Hepatocyte (in vitro differentiated cells): ENCODE data around the gene SAMD4A. TPM values are rescaled to one million over a fixed set of nuclear protein-coding genes. Genes with fewer than 3 reads are reported as not detected.

Source experiments
- DNase-seq: peaks from one replicate; pipeline ENCODE4 v3.0.0-alpha.2; 2016; ENCODE audit warnings: low spot score
- H2AFZ ChIP-seq: fragments of 200-600 bp; sonication (generic); 2 replicates; pipeline ENCODE4 v1.6.0; 2016; ENCODE audit warnings: antibody characterized with exemption, mild to moderate bottlenecking
- H3K27ac ChIP-seq: fragments of 200-600 bp; sonication (generic); 2 replicates; pipeline ENCODE4 v1.5.1; 2016; ENCODE audit warnings: mild to moderate bottlenecking
- H3K27me3 ChIP-seq: fragments of 200-600 bp; sonication (generic); 2 replicates; pipeline ENCODE4 v1.6.1; 2016
- H3K36me3 ChIP-seq: fragments of 200-600 bp; sonication (generic); replicated peaks from 2 replicates; pipeline ENCODE4 v1.5.1; 2016; ENCODE audit warnings: low read depth; ENCODE audit not compliant: insufficient read depth
- H3K4me1 ChIP-seq: fragments of 200-600 bp; sonication (generic); 2 replicates; pipeline ENCODE4 v1.5.1; 2016; ENCODE audit warnings: mild to moderate bottlenecking, moderate library complexity; ENCODE audit not compliant: insufficient read depth
- H3K4me2 ChIP-seq: fragments of 200-600 bp; sonication (generic); 2 replicates; pipeline ENCODE4 v1.6.0; 2016
- H3K4me3 ChIP-seq: fragments of 200-600 bp; sonication (generic); 2 replicates; pipeline ENCODE4 v1.5.1; 2016; ENCODE audit warnings: mild to moderate bottlenecking
- H3K79me2 ChIP-seq: fragments of 200-600 bp; sonication (generic); 2 replicates; pipeline ENCODE4 v1.6.0; 2017; ENCODE audit warnings: mild to moderate bottlenecking
- H3K9me2 ChIP-seq: fragments of 200-600 bp; sonication (generic); replicated peaks from 2 replicates; pipeline ENCODE4 v1.6.0; 2017; ENCODE audit warnings: mild to moderate bottlenecking; ENCODE audit not compliant: insufficient read depth
- H3K9me3 ChIP-seq: fragments of 200-600 bp; sonication (generic); 2 replicates; pipeline ENCODE4 v1.5.1; 2016; ENCODE audit warnings: low read depth, mild to moderate bottlenecking
- H4K20me1 ChIP-seq: fragments of 200-600 bp; sonication (generic); 2 replicates; pipeline ENCODE4 v1.6.0; 2016; ENCODE audit warnings: mild to moderate bottlenecking; ENCODE audit not compliant: insufficient read depth, poor library complexity, severe bottlenecking
- CTCF ChIP-seq: fragments of 200-600 bp; sonication (generic); IDR thresholded peaks from 2 replicates; pipeline ENCODE4 v1.5.1; 2016; ENCODE audit warnings: antibody characterized with exemption, mild to moderate bottlenecking; ENCODE audit not compliant: poor library complexity
- EZH2 ChIP-seq: fragments of 200-600 bp; sonication (generic); IDR thresholded peaks from 2 replicates; pipeline ENCODE4 v1.6.1; 2016; ENCODE audit warnings: antibody characterized with exemption, mild to moderate bottlenecking, borderline replicate concordance
- EZH2phosphoT487 ChIP-seq: fragments of 200-600 bp; sonication (generic); IDR thresholded peaks from one replicate; pipeline ENCODE4 v1.6.1; 2018; ENCODE audit warnings: antibody characterized with exemption, mild to moderate bottlenecking, low read depth, moderate library complexity; ENCODE audit not compliant: unreplicated experiment, severe bottlenecking
- WGBS: methylation state at CpG from one replicate; pipeline ENCODE4 v1.1.6; 2016; ENCODE audit warnings: low lambda C conversion rate; ENCODE audit errors: missing lambda C conversion rate; 5-methylcytosine and 5-hydroxymethylcytosine counted together
- polyA plus RNA-seq: library from polyadenylated mRNA; unstranded; fragments of >200 nt; fragmentation: Nextera tagmentation; extraction: Ambion mirVana; gene quantifications from 2 replicates; pipeline ENCODE4 v1.2.1, GENCODE V29; 2016
- total RNA-seq: library from RNA; depleted of rRNA; stranded (reverse); fragments of >200 nt; gene quantifications from 2 replicates; pipeline ENCODE4 v1.2.3, GENCODE V29; 2014

Gene SAMD4A
- total and polyA plus RNA-seq, 2 experiments from 2014 or later: 10.5 to 15.7 TPM

DNA sequence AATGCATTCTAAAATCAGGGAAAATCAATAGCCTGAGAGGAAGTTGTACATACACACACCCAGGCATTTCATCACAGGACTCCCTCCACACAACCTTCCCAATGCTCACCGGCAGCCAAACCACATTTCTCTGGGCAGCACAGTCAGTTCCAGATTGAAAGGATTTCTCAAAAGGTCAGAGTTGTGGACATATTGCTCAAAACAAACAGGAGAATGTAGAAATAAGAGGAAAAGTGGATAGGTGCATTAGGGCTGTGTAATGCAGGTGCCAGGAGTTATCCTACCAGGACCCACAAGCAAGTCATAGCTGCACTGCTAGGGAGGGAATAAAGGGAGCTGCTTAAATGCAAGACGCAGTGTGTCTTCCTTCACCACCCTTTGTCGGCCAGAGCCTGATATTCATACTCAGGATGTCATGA, 272.8 kb downstream of the SAMD4A start:
- Histone ChIP-seq H3K9me3 (no peaks in the 10 kb centered on the region), H3K4me2 (no peak overlapping the region), H3K9me2 (no peaks in the 10 kb centered on the region), H3K4me3 (no peak overlapping the region), H4K20me1 (no peaks in the 10 kb centered on the region), H3K79me2 (no peaks in the 10 kb centered on the region), H3K36me3 (no peaks in the 10 kb centered on the region), H3K4me1 (peaks cover 4% of the 10 kb centered on the region), H2AFZ (no peak overlapping the region), H3K27ac (peak overlapping the region; percentile 6), H3K27me3 (no peaks in the 10 kb centered on the region)
- DNase-seq: peak; percentile 28
- no peak for TF ChIP-seq EZH2
- TF ChIP-seq EZH2phosphoT487: no peak
- no peak for TF ChIP-seq CTCF
- WGBS: 83% methylated on average over 3 of the region's 3 CpGs

DNA sequence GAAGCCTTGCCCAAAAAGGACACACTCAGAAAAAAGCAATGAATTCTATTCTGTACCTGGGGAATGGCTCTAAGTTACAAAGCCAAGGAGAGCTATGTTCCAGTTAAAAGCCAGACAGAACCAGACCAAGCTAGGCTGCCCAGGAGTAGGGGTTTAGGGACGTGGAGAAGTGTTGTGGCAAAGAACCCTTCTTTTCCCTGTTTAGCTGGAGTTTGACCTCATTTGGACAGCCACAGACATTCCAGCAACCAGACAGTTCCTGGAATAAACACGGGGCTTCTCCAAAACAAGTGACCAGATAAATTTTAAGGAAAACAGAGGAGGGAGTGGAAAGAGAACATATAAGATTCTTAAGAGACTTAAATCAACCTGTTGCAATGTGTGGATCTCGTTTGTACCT, 273.4 kb downstream of the SAMD4A start:
- H3K9me2 ChIP-seq: no peaks in the 10 kb centered on the region
- no peak overlapping the region for H3K4me2 ChIP-seq
- peaks cover 4% of the 10 kb centered on the region for H3K4me1 ChIP-seq
- no peak overlapping the region for H2AFZ ChIP-seq
- H3K27ac ChIP-seq: no peak overlapping the region
- H3K36me3 ChIP-seq: no peaks in the 10 kb centered on the region
- no peak for DNase-seq
- TF ChIP-seq EZH2phosphoT487 (no peak), EZH2 (no peak), CTCF (no peak)
- no peaks in the 10 kb centered on the region for H4K20me1 ChIP-seq
- 89% methylated on average over 3 of the region's 3 CpGs for WGBS
- H3K4me3 ChIP-seq: no peak overlapping the region
- no peaks in the 10 kb centered on the region for H3K27me3 ChIP-seq
- no peaks in the 10 kb centered on the region for H3K9me3 ChIP-seq
- no peaks in the 10 kb centered on the region for H3K79me2 ChIP-seq

DNA sequence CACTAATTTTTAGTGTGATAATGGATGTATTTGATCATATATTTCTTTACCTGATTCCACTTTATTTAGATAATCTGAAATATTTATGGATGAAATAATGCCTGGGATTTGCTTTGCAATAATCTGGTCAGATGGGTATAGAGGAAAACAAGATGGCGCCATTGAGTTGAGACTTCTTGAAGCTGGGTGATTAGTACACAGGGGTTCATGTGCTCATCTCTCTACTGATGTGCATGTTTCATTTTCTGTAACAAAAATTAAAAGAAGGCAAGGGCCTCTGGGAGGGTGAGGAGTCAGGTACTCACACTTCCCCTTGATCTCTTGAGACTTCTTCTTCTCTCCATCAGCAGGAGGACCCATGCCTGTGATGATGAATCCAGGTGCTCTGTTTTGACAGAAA, 273.9 kb downstream of the SAMD4A start:
- Histone ChIP-seq H3K36me3 (no peaks in the 10 kb centered on the region), H3K9me3 (no peaks in the 10 kb centered on the region), H2AFZ (no peak overlapping the region), H3K9me2 (no peaks in the 10 kb centered on the region), H3K4me1 (peaks cover 4% of the 10 kb centered on the region), H3K79me2 (no peaks in the 10 kb centered on the region), H3K27me3 (no peaks in the 10 kb centered on the region), H3K4me3 (no peak overlapping the region), H3K4me2 (no peak overlapping the region), H4K20me1 (no peaks in the 10 kb centered on the region), H3K27ac (no peak overlapping the region)
- no peak for DNase-seq
- WGBS: 100% methylated on average over 1 of the region's 1 CpG
- no peak for TF ChIP-seq EZH2
- no peak for TF ChIP-seq EZH2phosphoT487
- no peak for TF ChIP-seq CTCF

Other genes starting within 250 kb of the SAMD4A start
- 11.7 and 17.5 TPM in 2 replicates for gene CDKN3, start 170.1 kb upstream of the SAMD4A start, total RNA-seq
- gene CDKN3, start 170.1 kb upstream of the SAMD4A start, polyA plus RNA-seq: 18.8 and 19.3 TPM in 2 replicates
- 291 and 320 TPM in 2 replicates for gene CNIH1, start 125.8 kb upstream of the SAMD4A start, total RNA-seq
- gene CNIH1, start 125.8 kb upstream of the SAMD4A start, polyA plus RNA-seq: 173 and 201 TPM in 2 replicates
- 80.7 and 138 TPM in 2 replicates for gene GMFB, start 78.1 kb upstream of the SAMD4A start, total RNA-seq
- gene GMFB, start 78.1 kb upstream of the SAMD4A start, polyA plus RNA-seq: 41.8 and 47.3 TPM in 2 replicates
- gene CGRRF1, start 57.2 kb upstream of the SAMD4A start, total RNA-seq: 24.9 and 27.0 TPM in 2 replicates
- gene CGRRF1, start 57.2 kb upstream of the SAMD4A start, polyA plus RNA-seq: 20.7 and 22.9 TPM in 2 replicates